H9 (cell line): ENCODE data around the gene RAB11B. TPM values are rescaled to one million over a fixed set of nuclear protein-coding genes. Genes with fewer than 3 reads are reported as not detected.

Experiments used
- DNase-seq: peaks from one replicate; pipeline ENCODE4 v3.0.0-alpha.2; 2017
- H2AFZ ChIP-seq: one replicate; pipeline ENCODE4 v1.6.1; 2013; ENCODE audit warnings: mild to moderate bottlenecking, low read length, control low read depth, moderate library complexity
- H2AK5ac ChIP-seq: 2 replicates; pipeline ENCODE4 v1.6.1; 2013; ENCODE audit warnings: low read length, control low read depth, mixed read lengths; ENCODE audit not compliant: insufficient read length
- H2BK120ac ChIP-seq: one replicate; pipeline ENCODE4 v1.6.1; 2013; ENCODE audit warnings: low read depth, mild to moderate bottlenecking, low read length, control low read depth, inconsistent platforms; ENCODE audit not compliant: poor library complexity, severe bottlenecking
- H2BK12ac ChIP-seq: 2 replicates; pipeline ENCODE4 v1.6.1; 2013; ENCODE audit warnings: low read length, control low read depth, mixed read lengths, low read depth; ENCODE audit not compliant: insufficient read length
- H2BK15ac ChIP-seq: 2 replicates; pipeline ENCODE4 v1.6.1; 2013; ENCODE audit warnings: low read depth, low read length, control low read depth
- H2BK20ac ChIP-seq: one replicate; pipeline ENCODE4 v1.6.1; 2013; ENCODE audit warnings: low read depth, mild to moderate bottlenecking, low read length, control low read depth, inconsistent platforms; ENCODE audit not compliant: poor library complexity, severe bottlenecking
- H2BK5ac ChIP-seq: 2 replicates; pipeline ENCODE4 v1.6.1; 2013; ENCODE audit warnings: low read length, control low read depth, mixed read lengths; ENCODE audit not compliant: insufficient read length
- H3K14ac ChIP-seq: 2 replicates; pipeline ENCODE4 v1.6.1; 2013; ENCODE audit warnings: low read length, control low read depth; ENCODE audit not compliant: insufficient read depth
- H3K18ac ChIP-seq: 2 replicates; pipeline ENCODE4 v1.6.1; 2013; ENCODE audit warnings: low read depth, mild to moderate bottlenecking, mixed read lengths, low read length, control low read depth; ENCODE audit not compliant: insufficient read length
- H3K23ac ChIP-seq: 2 replicates; pipeline ENCODE4 v1.6.1; 2013; ENCODE audit warnings: low read length, control low read depth, mixed read lengths, low read depth; ENCODE audit not compliant: insufficient read length
- H3K23me2 ChIP-seq: 2 replicates; pipeline ENCODE4 v1.6.1; 2013; ENCODE audit warnings: low read depth, mild to moderate bottlenecking, mixed read lengths, low read length, control low read depth; ENCODE audit not compliant: insufficient read length, poor library complexity, severe bottlenecking
- H3K27ac ChIP-seq: 2 replicates; pipeline ENCODE4 v1.5.1; 2013; ENCODE audit warnings: low read length, control low read depth, mixed read lengths, low read depth; ENCODE audit not compliant: insufficient read length
- H3K27me3 ChIP-seq: 2 replicates; pipeline ENCODE4 v1.6.1; 2013; ENCODE audit warnings: low read length, control low read depth, inconsistent platforms; ENCODE audit not compliant: insufficient read depth
- H3K4ac ChIP-seq: 2 replicates; pipeline ENCODE4 v1.6.1; 2013; ENCODE audit warnings: low read depth, mild to moderate bottlenecking, control low read depth, inconsistent platforms, low read length, moderate library complexity
- H3K4me1 ChIP-seq: 2 replicates; pipeline ENCODE4 v1.6.1; 2013; ENCODE audit warnings: low read length, control low read depth, inconsistent platforms; ENCODE audit not compliant: insufficient read depth
- H3K4me2 ChIP-seq: 2 replicates; pipeline ENCODE4 v1.6.1; 2013; ENCODE audit warnings: low read length, control low read depth, mixed read lengths; ENCODE audit not compliant: insufficient read length, insufficient read depth
- H3K56ac ChIP-seq: 2 replicates; pipeline ENCODE4 v1.6.1; 2013; ENCODE audit warnings: low read depth, mild to moderate bottlenecking, mixed read lengths, low read length, control low read depth; ENCODE audit not compliant: insufficient read length
- H3K79me1 ChIP-seq: 2 replicates; pipeline ENCODE4 v1.6.1; 2013; ENCODE audit warnings: low read depth, mild to moderate bottlenecking, moderate library complexity, low read length, control low read depth, inconsistent platforms; ENCODE audit not compliant: insufficient read depth, poor library complexity, severe bottlenecking
- H3K79me2 ChIP-seq: 2 replicates; pipeline ENCODE4 v1.6.1; 2013; ENCODE audit warnings: low read length, control low read depth, inconsistent platforms; ENCODE audit not compliant: insufficient read depth
- H3K9ac ChIP-seq: 2 replicates; pipeline ENCODE4 v1.6.1; 2013; ENCODE audit warnings: low read length, control low read depth, mixed read lengths; ENCODE audit not compliant: insufficient read length; ENCODE audit errors: extremely low read depth
- H3K9me3 ChIP-seq: one replicate; pipeline ENCODE4 v1.6.1; 2013; ENCODE audit warnings: low read depth, low read length, inconsistent platforms; ENCODE audit not compliant: control insufficient read depth
- H3T11ph ChIP-seq: one replicate; pipeline ENCODE4 v1.6.1; 2013; ENCODE audit warnings: mild to moderate bottlenecking, low read length, control low read depth, inconsistent platforms
- H4K20me1 ChIP-seq: one replicate; pipeline ENCODE4 v1.6.1; 2013; ENCODE audit not compliant: control insufficient read depth, insufficient read length, insufficient read depth
- H4K5ac ChIP-seq: 2 replicates; pipeline ENCODE4 v1.6.1; 2013; ENCODE audit warnings: low read depth, mild to moderate bottlenecking, mixed read lengths, low read length, control low read depth; ENCODE audit not compliant: insufficient read length
- H4K8ac ChIP-seq: replicated peaks from 2 replicates; pipeline ENCODE4 v1.6.1; 2013; ENCODE audit warnings: low read length, control low read depth, mixed read lengths, low read depth; ENCODE audit not compliant: insufficient read length
- H4K91ac ChIP-seq: 2 replicates; pipeline ENCODE4 v1.6.1; 2013; ENCODE audit warnings: low read depth, mild to moderate bottlenecking, moderate library complexity, mixed read lengths, low read length, control low read depth; ENCODE audit not compliant: insufficient read length
- H3K27ac Mint-ChIP-seq, 3 experiments: 2 replicates in 2 of 3; 3 replicates in 1 of 3; pipeline ENCODE4 v1.8.0; 2020 to 2021; ENCODE audit warnings: mixed read lengths in 3 of 3, mild to moderate bottlenecking in 1 of 3, moderate library complexity in 1 of 3
- H3K27me3 Mint-ChIP-seq: 2 replicates; pipeline ENCODE4 v1.8.0; 2021; ENCODE audit warnings: low read depth, mild to moderate bottlenecking, moderate library complexity, mixed read lengths
- H3K36me3 Mint-ChIP-seq, 3 experiments: 2 replicates in 2 of 3; 3 replicates in 1 of 3; pipeline ENCODE4 v1.8.0; 2020 to 2021; ENCODE audit warnings: low read depth in 3 of 3, mixed read lengths in 3 of 3; ENCODE audit not compliant: insufficient read depth in 1 of 3
- H3K4me1 Mint-ChIP-seq, 2 experiments: 2 replicates each; pipeline ENCODE4 v1.8.0; 2020; ENCODE audit warnings: mixed read lengths in 2 of 2
- H3K4me3 Mint-ChIP-seq, 2 experiments: 2 replicates in 1 of 2; 3 replicates in 1 of 2; pipeline ENCODE4 v1.8.0; 2020 to 2021; ENCODE audit warnings: mild to moderate bottlenecking in 2 of 2, mixed read lengths in 2 of 2, moderate library complexity in 1 of 2
- H3K9me3 Mint-ChIP-seq, 2 experiments: 2 replicates in 1 of 2; 3 replicates in 1 of 2; pipeline ENCODE4 v1.8.0; 2020; ENCODE audit warnings: mild to moderate bottlenecking in 2 of 2, mixed read lengths in 2 of 2, moderate library complexity in 1 of 2
- WGBS: extraction: QIAGEN DNeasy Blood & Tissue Kit; methylation state at CpG from one replicate; pipeline ENCODE4 v1.1.7; 2013; ENCODE audit warnings: missing lambda C conversion rate, low lambda C conversion rate, mixed read lengths; ENCODE audit not compliant: insufficient read length; ENCODE audit errors: extremely low coverage; 5-methylcytosine and 5-hydroxymethylcytosine counted together
- total RNA-seq: library from RNA; stranded (reverse); gene quantifications from 2 replicates; pipeline ENCODE4 v1.2.1, GENCODE V29; 2021
- TF ChIP-seq, protein P1 (sequence below): fragments of 200-600 bp; sonication (generic); conservative IDR thresholded peaks from 3 replicates; pipeline ENCODE4 v1.8.0; 2021; ENCODE audit warnings: antibody characterized with exemption, mild to moderate bottlenecking

RAB11B gene
- total RNA-seq, 1 experiment from 2014 or later: 106 TPM

- Histone ChIP-seq H3K27me3 (no peaks in the 10 kb centered on the region), H3K56ac (no peak overlapping the region), H3K9ac (no peak overlapping the region), H4K20me1 (no peaks in the 10 kb centered on the region), H3K4me1 (no peaks in the 10 kb centered on the region), H4K8ac (no peak overlapping the region), H3K79me1 (peaks cover 6% of the 10 kb centered on the region), H3K4ac (no peak overlapping the region), H3K27ac (no peak overlapping the region), H3K14ac (no peak overlapping the region), H2AFZ (no peak overlapping the region), H2BK20ac (no peak overlapping the region), H3K9me3 (no peaks in the 10 kb centered on the region), H4K5ac (no peak overlapping the region), H2BK5ac (no peak overlapping the region), H2BK120ac (no peak overlapping the region), H2BK12ac (no peak overlapping the region), H3K23me2 (no peaks in the 10 kb centered on the region), H4K91ac (no peak overlapping the region), H3K23ac (no peak overlapping the region), H3K79me2 (peaks cover 3% of the 10 kb centered on the region; the same call in 1 of the 2 replicates), H2BK15ac (no peak overlapping the region), H3K4me2 (no peak overlapping the region), H2AK5ac (no peak overlapping the region), H3T11ph (no peak overlapping the region), H3K18ac (no peak overlapping the region)
- Mint-ChIP-seq H3K9me3 (no peaks in the 10 kb centered on the region; a peak in 1 of 5 replicates), H3K27me3 (no peaks in the 10 kb centered on the region), H3K27ac (peak overlapping the region in 2 of 3 experiments; percentile 61 to 83; a peak in 1 of 7 replicates), H3K4me3 (no peak overlapping the region), H3K36me3 (peaks cover 14 to 27% (median 23%) of the 10 kb centered on the region in 3 experiments; a peak in 6 of 7 replicates), H3K4me1 (peaks cover 9 to 10% of the 10 kb centered on the region in 2 experiments)
- no peak for DNase-seq
- TF ChIP-seq, protein P1, sequence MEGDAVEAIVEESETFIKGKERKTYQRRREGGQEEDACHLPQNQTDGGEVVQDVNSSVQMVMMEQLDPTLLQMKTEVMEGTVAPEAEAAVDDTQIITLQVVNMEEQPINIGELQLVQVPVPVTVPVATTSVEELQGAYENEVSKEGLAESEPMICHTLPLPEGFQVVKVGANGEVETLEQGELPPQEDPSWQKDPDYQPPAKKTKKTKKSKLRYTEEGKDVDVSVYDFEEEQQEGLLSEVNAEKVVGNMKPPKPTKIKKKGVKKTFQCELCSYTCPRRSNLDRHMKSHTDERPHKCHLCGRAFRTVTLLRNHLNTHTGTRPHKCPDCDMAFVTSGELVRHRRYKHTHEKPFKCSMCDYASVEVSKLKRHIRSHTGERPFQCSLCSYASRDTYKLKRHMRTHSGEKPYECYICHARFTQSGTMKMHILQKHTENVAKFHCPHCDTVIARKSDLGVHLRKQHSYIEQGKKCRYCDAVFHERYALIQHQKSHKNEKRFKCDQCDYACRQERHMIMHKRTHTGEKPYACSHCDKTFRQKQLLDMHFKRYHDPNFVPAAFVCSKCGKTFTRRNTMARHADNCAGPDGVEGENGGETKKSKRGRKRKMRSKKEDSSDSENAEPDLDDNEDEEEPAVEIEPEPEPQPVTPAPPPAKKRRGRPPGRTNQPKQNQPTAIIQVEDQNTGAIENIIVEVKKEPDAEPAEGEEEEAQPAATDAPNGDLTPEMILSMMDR: no peak
- no CpG with 5 or more reads among the region's 10 CpGs for WGBS
These were observed 7.7 kb downstream of the RAB11B start for GRCh38 chr19:8397746-8398310.
